ENCODE measurements around the gene RAP1GAP2. TPM values are rescaled to one million over a fixed set of nuclear protein-coding genes. Genes with fewer than 3 reads are reported as not detected.

The RAP1GAP2 gene
- total RNA-seq, 2 experiments from 2014 or later: 0.81 to 0.86 TPM

DNA sequence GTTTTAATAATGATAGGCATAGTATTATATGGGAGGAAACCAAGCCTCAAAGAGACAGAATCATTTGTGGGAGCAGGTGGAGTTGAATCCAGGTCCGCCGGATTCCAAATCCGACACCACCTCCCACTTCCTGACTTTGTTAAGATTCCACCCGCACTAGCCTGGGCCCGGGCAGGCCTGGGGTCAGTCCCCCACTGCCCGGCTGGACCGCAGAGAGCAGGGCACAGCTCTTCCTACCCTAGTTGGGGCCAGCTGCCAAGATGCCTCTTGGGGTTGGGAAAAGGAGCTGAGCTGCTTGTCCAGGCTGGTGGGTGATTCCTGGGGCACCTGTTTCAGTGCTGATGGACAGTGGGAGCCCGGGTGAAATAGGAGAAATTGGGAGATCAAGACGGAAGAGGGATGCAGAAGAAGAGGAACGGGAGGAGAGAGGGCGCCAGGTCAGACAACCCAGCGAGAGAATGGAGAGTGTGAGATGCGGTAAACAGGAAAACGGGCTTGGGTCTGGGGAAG lies 213.2 kb downstream of the RAP1GAP2 start:
- Mint-ChIP-seq H3K27ac (no peak overlapping the region), H3K4me3 (no peak overlapping the region), H3K36me3 (ENCODE audit: low read depth) (peaks cover 2% of the 10 kb centered on the region), H3K4me1 (ENCODE audit: low read depth) (peaks cover 6% of the 10 kb centered on the region), H3K27me3 (ENCODE audit: low read depth) (no peaks in the 10 kb centered on the region), H3K9me3 (no peaks in the 10 kb centered on the region)
- intact Hi-C loops (cut with micrococcal nuclease): loop anchor here (10.0 kb wide), 1 partner anchor 55 kb away; no protein-coding TSS in a partner anchor
- no peak for DNase-seq
- CTCF ChIA-PET: interaction anchor here (1.6 kb wide), 1 partner anchor 182 kb away, joined by 3 read pairs; no protein-coding TSS in a partner anchor

- DNase-seq: no peak
- no peak overlapping the region for H3K27ac Mint-ChIP-seq
- H3K4me1 Mint-ChIP-seq (ENCODE audit: low read depth): no peaks in the 10 kb centered on the region
- H3K4me3 Mint-ChIP-seq: no peak overlapping the region
- CTCF ChIA-PET: interaction anchor here (0.9 to 6.2 kb wide), 8 partner anchors 13 to 226 kb away, joined by 3 to 57 read pairs (median 8); no protein-coding TSS in a partner anchor
- H3K27me3 Mint-ChIP-seq (ENCODE audit: low read depth): no peaks in the 10 kb centered on the region
- peaks cover 2% of the 10 kb centered on the region for H3K36me3 Mint-ChIP-seq (ENCODE audit: low read depth)
- intact Hi-C loops (cut with micrococcal nuclease): loop anchor here (2.0 kb wide), 1 partner anchor 183 kb away; no protein-coding TSS in a partner anchor
- no peaks in the 10 kb centered on the region for H3K9me3 Mint-ChIP-seq
Observed at GRCh38 chr17:3011891-3012290, 215.7 kb downstream of the RAP1GAP2 start.

- DNase-seq: peak; percentile 71
- H3K36me3 Mint-ChIP-seq (ENCODE audit: low read depth): peaks cover 2% of the 10 kb centered on the region
- no peak overlapping the region for H3K4me3 Mint-ChIP-seq
- CTCF ChIA-PET: interaction anchor here (0.9 to 6.2 kb wide), 16 partner anchors 10 to 227 kb away, joined by 3 to 57 read pairs (median 5); no protein-coding TSS in a partner anchor
- no peaks in the 10 kb centered on the region for H3K27me3 Mint-ChIP-seq (ENCODE audit: low read depth)
- H3K9me3 Mint-ChIP-seq: no peaks in the 10 kb centered on the region
- no peaks in the 10 kb centered on the region for H3K4me1 Mint-ChIP-seq (ENCODE audit: low read depth)
- no peak overlapping the region for H3K27ac Mint-ChIP-seq
- intact Hi-C loops (cut with micrococcal nuclease): loop anchor here (1.0 to 2.0 kb wide), 3 partner anchors 165 to 227 kb away; no protein-coding TSS in a partner anchor
Observed at GRCh38 chr17:3012926-3013581, 216.8 kb downstream of the RAP1GAP2 start.

DNA sequence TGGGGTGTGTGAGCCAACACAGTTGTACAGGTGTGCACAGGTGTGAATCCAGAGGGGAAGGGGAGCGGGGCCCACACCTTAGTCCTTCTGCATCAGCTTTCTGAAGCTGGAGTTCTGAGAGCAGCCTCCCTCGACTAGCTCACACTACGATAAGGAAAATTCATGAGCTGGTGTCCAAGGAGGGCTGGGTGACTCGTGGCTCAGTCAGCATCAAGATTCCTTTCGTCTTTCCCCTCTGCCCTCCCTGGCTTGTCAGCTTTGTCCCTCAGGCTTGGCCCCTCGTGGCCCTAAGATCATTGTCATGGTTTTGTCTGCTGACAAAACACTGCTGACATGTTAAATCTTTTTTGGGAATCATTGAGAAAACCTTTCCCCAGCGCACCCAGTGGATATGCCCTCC lies 219.7 kb downstream of the RAP1GAP2 start:
- intact Hi-C loops (cut with micrococcal nuclease): no loop called here
- DNase-seq: no peak
- Mint-ChIP-seq H3K36me3 (ENCODE audit: low read depth) (peaks cover 8% of the 10 kb centered on the region), H3K9me3 (no peaks in the 10 kb centered on the region), H3K27ac (no peak overlapping the region), H3K4me3 (no peak overlapping the region), H3K4me1 (ENCODE audit: low read depth) (no peaks in the 10 kb centered on the region), H3K27me3 (ENCODE audit: low read depth) (no peaks in the 10 kb centered on the region)
- CTCF ChIA-PET: interaction anchor here (0.6 to 6.2 kb wide), 3 partner anchors 167 to 223 kb away, joined by 3 to 57 read pairs (median 3); no protein-coding TSS in a partner anchor

DNA sequence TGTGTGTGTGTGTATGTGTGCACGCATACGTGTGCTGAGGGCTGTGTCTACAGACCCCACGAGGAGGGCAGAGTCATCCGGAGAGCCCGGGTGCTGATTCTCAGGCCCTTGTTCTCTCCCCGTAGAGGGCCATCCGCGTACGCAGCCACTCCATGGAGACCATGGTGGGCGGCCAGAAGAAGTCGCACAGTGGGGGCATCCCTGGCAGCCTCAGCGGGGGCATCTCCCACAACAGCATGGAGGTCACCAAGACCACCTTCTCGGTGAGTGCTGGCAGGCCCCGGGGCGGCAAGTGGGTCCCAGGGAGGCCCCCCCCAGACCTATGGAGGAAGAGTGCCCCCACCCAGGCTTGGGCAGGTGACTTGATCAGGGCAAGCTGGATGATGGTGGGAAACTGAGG lies 221.7 kb downstream of the RAP1GAP2 start:
- Mint-ChIP-seq H3K27ac (no peak overlapping the region), H3K9me3 (peaks cover 13% of the 10 kb centered on the region), H3K4me1 (ENCODE audit: low read depth) (no peaks in the 10 kb centered on the region), H3K27me3 (ENCODE audit: low read depth) (no peaks in the 10 kb centered on the region), H3K36me3 (ENCODE audit: low read depth) (peaks cover 25% of the 10 kb centered on the region), H3K4me3 (no peak overlapping the region)
- DNase-seq: no peak
- CTCF ChIA-PET: no interaction called here
- intact Hi-C loops (cut with micrococcal nuclease): no loop called here

GRCh38 chr17:3019761-3020160 lies 223.5 kb downstream of the RAP1GAP2 start:
- no peak for DNase-seq
- H3K27ac Mint-ChIP-seq: no peak overlapping the region
- H3K27me3 Mint-ChIP-seq (ENCODE audit: low read depth): no peaks in the 10 kb centered on the region
- CTCF ChIA-PET: no interaction called here
- H3K4me1 Mint-ChIP-seq (ENCODE audit: low read depth): no peaks in the 10 kb centered on the region
- H3K9me3 Mint-ChIP-seq: peaks cover 15% of the 10 kb centered on the region
- H3K4me3 Mint-ChIP-seq: no peak overlapping the region
- H3K36me3 Mint-ChIP-seq (ENCODE audit: low read depth): peaks cover 33% of the 10 kb centered on the region
- intact Hi-C loops (cut with micrococcal nuclease): no loop called here

DNA sequence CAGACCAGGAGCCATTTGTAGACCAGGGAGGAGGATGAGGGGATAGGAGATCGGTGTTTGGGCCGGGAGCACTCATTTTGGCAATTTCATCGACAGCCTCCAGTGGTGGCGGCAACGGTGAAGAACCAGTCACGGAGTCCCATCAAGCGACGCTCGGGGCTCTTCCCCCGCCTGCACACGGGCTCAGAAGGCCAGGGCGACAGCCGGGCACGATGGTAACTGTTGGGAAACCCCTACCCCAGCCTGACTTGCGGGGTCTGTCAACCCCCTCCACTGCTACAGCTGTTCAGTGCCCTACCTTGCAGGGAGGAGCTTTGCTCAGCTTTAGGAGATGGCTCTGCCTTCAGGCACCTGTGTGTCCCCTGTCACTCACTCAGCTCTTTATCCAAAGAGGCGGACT lies 224.1 kb downstream of the RAP1GAP2 start:
- DNase-seq: no peak
- CTCF ChIA-PET: no interaction called here
- Mint-ChIP-seq H3K27me3 (ENCODE audit: low read depth) (no peaks in the 10 kb centered on the region), H3K36me3 (ENCODE audit: low read depth) (peaks cover 33% of the 10 kb centered on the region), H3K27ac (no peak overlapping the region), H3K9me3 (peaks cover 15% of the 10 kb centered on the region), H3K4me1 (ENCODE audit: low read depth) (no peaks in the 10 kb centered on the region), H3K4me3 (no peak overlapping the region)
- intact Hi-C loops (cut with micrococcal nuclease): no loop called here

GRCh38 chr17:3022197-3022596 lies 226.0 kb downstream of the RAP1GAP2 start:
- Mint-ChIP-seq H3K9me3 (peaks cover 15% of the 10 kb centered on the region), H3K4me1 (ENCODE audit: low read depth) (no peaks in the 10 kb centered on the region), H3K27me3 (ENCODE audit: low read depth) (no peaks in the 10 kb centered on the region), H3K27ac (no peak overlapping the region), H3K4me3 (no peak overlapping the region), H3K36me3 (ENCODE audit: low read depth) (peaks cover 33% of the 10 kb centered on the region)
- CTCF ChIA-PET: no interaction called here
- intact Hi-C loops (cut with micrococcal nuclease): no loop called here
- DNase-seq: no peak

DNA sequence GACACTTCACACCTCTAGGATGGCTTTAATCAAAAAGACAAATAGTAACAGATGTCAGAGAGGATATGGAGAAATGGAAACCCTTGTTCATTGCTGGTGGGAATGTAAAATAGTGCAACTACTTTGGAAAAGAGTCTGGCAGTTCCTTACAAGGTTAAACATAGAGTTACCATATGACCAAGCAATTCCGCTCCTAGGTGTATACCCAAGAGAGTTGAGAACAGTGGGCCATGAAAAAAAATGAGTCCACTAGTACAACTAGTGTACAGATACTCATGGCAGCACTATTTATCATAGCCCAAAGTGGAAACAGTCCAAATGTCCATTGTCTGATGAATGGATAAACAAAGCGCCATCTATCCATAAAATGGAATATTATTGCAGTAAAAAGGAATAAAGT lies 228.1 kb downstream of the RAP1GAP2 start:
- Mint-ChIP-seq H3K4me1 (ENCODE audit: low read depth) (no peaks in the 10 kb centered on the region), H3K27me3 (ENCODE audit: low read depth) (no peaks in the 10 kb centered on the region), H3K4me3 (no peak overlapping the region), H3K9me3 (peaks cover 15% of the 10 kb centered on the region), H3K36me3 (ENCODE audit: low read depth) (peaks cover 33% of the 10 kb centered on the region), H3K27ac (no peak overlapping the region)
- intact Hi-C loops (cut with micrococcal nuclease): no loop called here
- no peak for DNase-seq
- CTCF ChIA-PET: interaction anchor here (0.6 kb wide), 1 partner anchor 763 kb away, joined by 3 read pairs; no protein-coding TSS in a partner anchor

DNA sequence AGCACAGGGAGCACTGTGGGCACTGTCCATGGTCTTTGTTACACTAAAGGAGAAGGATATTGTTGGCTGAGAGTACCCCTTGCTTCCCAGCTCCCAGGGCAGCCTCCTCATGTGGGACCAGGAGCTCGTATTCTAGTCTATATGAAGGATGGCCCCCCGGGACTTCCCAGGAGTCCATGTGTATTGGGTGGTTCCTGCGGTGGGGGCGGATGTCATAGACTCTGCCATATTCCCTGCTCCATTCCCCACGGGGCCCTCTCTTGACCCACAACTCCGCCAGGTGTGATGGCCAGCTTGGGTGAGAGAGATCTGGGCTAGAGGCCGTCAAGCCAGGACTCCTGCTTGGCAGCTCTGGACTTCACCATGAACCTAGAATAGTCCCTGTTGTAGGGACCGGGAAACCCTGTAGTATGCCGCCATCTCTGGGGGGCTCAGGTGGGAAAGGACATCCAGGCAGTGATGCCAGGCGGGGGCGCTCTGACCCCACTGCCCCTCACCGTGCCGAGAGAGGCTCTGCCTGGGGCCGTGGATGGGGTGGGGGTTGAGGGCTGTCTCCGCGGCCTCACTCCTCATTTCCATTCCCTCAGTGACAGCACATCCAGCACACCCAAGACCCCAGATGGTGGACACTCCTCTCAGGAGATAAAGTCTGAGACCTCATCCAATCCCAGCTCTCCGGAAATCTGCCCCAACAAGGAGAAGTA lies 229.3 kb downstream of the RAP1GAP2 start:
- no peak overlapping the region for H3K27ac Mint-ChIP-seq
- peaks cover 15% of the 10 kb centered on the region for H3K9me3 Mint-ChIP-seq
- intact Hi-C loops (cut with micrococcal nuclease): no loop called here
- no peaks in the 10 kb centered on the region for H3K27me3 Mint-ChIP-seq (ENCODE audit: low read depth)
- H3K4me1 Mint-ChIP-seq (ENCODE audit: low read depth): no peaks in the 10 kb centered on the region
- CTCF ChIA-PET: no interaction called here
- peaks cover 31% of the 10 kb centered on the region for H3K36me3 Mint-ChIP-seq (ENCODE audit: low read depth)
- DNase-seq: no peak
- no peak overlapping the region for H3K4me3 Mint-ChIP-seq

DNA sequence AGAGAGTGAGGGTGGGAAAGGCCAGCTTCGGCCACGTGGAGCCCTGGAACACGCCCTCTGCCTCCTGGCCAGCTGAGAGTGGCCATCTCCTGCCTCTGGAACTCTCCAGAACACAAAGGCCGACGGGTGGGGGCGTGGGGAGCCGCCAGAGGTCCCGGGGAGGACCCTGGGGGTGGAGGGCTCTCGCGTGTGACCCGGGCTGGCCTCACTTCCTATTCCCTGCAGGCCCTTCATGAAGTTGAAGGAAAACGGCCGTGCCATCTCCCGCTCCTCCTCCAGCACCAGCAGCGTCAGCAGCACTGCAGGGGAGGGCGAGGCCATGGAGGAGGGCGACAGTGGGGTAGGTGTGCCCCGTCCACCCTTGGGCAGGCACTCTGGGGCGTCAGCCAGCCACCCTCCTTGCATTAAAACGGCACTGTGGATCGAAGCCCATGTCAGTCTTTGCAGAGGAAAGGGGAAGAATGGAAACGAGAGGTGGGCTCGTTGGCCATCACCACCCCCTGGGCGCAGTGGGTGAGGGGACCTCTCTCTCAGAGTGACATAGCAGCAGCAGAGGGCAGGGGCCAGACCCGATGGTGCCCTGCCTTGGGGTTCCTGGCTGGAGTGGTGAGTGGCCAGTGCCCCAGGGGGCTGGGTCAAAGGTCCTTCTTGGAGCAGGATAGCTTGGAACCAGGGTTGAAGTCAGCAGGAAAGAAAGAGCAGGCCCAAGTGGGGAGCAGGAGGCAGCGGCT lies 230.1 kb downstream of the RAP1GAP2 start:
- Mint-ChIP-seq H3K9me3 (peaks cover 14% of the 10 kb centered on the region), H3K4me3 (no peak overlapping the region), H3K36me3 (ENCODE audit: low read depth) (peaks cover 24% of the 10 kb centered on the region)

More for the DNA sequence above, 230.1 kb downstream of the RAP1GAP2 start:
- intact Hi-C loops (cut with micrococcal nuclease): no loop called here
- Mint-ChIP-seq H3K27ac (no peak overlapping the region), H3K27me3 (ENCODE audit: low read depth) (no peaks in the 10 kb centered on the region), H3K4me1 (ENCODE audit: low read depth) (no peaks in the 10 kb centered on the region)
- CTCF ChIA-PET: no interaction called here
- DNase-seq: no peak
